ENCODE results near the gene GLIPR1.
"Not testable (repeated sequence)": the region's sequence is repeated elsewhere in the genome, so short reads cannot be mapped to it uniquely, and the experiment has no call there.

The GLIPR1 gene

GRCh38 chr12:75522124-75522523, 41.6 kb downstream of the GLIPR1 start:
- DNase-seq = not testable (repeated sequence)

- no peak for DNase-seq
These were observed 44.7 kb downstream of the GLIPR1 start for GRCh38 chr12:75525263-75525662.

GRCh38 chr12:75526655-75527511, 46.3 kb downstream of the GLIPR1 start:
- DNase-seq = peak; percentile 31 to 36

- DNase-seq = no peak
These were observed 47.7 kb downstream of the GLIPR1 start for GRCh38 chr12:75528272-75528671.

- DNase-seq = no peak
These were observed 48.1 kb downstream of the GLIPR1 start for GRCh38 chr12:75528692-75529091.

- no peak for DNase-seq
These were observed 48.8 kb downstream of the GLIPR1 start for GRCh38 chr12:75529316-75529715.

- DNase-seq = no peak
These were observed 49.3 kb downstream of the GLIPR1 start for GRCh38 chr12:75529826-75530225.

- no peak for DNase-seq
These were observed 52.7 kb downstream of the GLIPR1 start for GRCh38 chr12:75533239-75533638.

GRCh38 chr12:75539889-75540288, 59.3 kb downstream of the GLIPR1 start:
- no peak for DNase-seq

- no peak for DNase-seq
These were observed 62.4 kb downstream of the GLIPR1 start for GRCh38 chr12:75542942-75543341.

- DNase-seq = no peak
These were observed 63.0 kb downstream of the GLIPR1 start for GRCh38 chr12:75543529-75543928.

GRCh38 chr12:75545636-75546035, 65.1 kb downstream of the GLIPR1 start:
- no peak for DNase-seq

- DNase-seq = no peak
These were observed 68.3 kb downstream of the GLIPR1 start for GRCh38 chr12:75548879-75549278.

- no peak for DNase-seq
These were observed 69.4 kb downstream of the GLIPR1 start for GRCh38 chr12:75549989-75550388.

GRCh38 chr12:75550401-75551240, 70.1 kb downstream of the GLIPR1 start:
- no peak for DNase-seq

- DNase-seq = no peak
These were observed 70.9 kb downstream of the GLIPR1 start for GRCh38 chr12:75551477-75551876.

GRCh38 chr12:75553398-75553797, 72.8 kb downstream of the GLIPR1 start:
- DNase-seq = no peak
